GM18951 (cell line): ENCODE measurements around the gene PEX5L.

Experiments
- POLR2A ChIP-seq: IDR thresholded peaks from 4 replicates; pipeline ENCODE4 v1.6.1; 2011; ENCODE audit warnings: mild to moderate bottlenecking; ENCODE audit not compliant: insufficient read length, insufficient read depth; ENCODE audit errors: extremely low read depth
- in situ Hi-C: fragments of 300-500 bp; cut with MboI; formaldehyde crosslinking; loops from one replicate; pipeline ENCODE4 v1.12.0; 2022; ENCODE audit warnings: low sequenced_read_pairs, mixed read lengths, inconsistent platforms; ENCODE audit not compliant: unreplicated experiment

PEX5L gene

DNA sequence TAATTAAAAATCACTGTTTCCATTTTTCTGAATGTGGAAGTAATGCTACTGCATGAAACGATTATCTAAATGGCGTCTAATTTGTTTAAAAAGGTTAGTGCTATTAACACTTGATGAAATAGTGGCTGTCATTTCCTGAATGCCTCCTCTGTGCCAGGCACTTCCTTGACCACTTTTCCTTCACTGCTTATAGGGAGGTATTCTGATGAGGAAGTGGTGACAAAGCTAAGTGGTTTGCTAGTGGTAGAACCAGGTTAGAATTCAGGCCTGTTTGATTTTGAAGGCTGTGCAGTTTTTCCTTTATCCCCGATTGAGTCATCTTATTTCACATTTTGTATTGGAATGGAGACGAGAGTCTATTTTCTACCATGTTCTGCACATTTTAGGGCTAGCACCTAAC lies 264.9 kb downstream of the PEX5L start:
- in situ Hi-C loops: no loop called here
- no peak for TF ChIP-seq POLR2A

DNA sequence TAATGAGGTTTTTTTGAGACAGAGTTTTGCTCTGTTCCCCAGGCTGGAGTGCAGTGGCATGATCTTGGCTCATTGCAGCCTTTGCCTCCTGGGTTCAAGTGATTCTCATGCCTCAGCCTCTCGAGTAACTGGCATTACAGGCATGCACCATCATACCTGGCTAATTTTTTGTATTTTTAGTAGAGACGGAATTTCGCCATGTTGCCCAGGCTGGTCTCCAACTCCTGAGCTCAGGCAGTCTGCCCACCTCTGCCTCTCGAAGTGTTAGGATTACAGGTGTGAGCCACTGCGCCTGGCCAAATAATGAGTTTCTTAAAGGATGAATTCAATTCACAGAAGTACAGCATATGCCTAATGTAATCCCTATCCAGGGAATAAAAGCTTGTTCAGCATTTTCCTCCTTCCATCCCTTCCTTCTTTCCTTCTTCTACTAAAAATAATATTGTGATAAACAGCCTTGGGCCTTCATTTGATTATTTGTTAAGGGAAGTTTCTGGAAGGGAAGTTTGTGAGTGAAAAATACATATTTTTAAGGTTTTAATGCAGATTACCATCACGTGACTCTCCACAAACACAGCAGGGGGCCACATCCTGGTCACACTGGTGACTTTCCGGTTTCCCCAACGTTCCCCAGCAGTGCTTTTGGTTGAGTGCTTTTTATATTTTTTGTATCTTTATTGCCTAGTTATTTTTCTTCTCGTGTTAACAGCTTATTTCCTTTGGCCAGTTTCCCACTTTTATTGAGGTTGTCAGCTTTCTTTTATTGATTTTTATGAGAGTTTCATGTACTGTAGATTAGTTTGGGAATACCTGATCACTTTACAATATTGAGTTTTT lies 267.1 kb downstream of the PEX5L start:
- no peak for TF ChIP-seq POLR2A
- in situ Hi-C loops: no loop called here

DNA sequence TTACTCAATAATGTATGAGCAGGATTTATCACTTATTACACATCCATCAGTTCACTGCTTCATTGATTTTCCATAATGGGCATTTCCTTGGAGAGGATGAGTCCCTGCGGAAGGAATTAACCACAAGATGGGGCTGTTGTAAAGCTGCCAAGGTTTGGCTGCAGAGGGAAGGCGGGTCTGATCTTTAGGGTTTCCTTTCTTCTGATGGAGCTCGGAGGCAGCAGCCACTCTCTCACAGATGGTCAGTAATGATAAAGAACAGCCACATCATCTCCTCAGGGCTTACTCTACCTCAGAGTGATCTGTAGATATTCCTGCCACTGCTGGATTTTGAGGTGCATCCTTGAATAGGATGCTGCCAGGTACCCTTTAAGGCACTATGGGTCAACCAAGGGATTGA lies 268.7 kb downstream of the PEX5L start:
- in situ Hi-C loops: no loop called here
- TF ChIP-seq POLR2A: no peak

DNA sequence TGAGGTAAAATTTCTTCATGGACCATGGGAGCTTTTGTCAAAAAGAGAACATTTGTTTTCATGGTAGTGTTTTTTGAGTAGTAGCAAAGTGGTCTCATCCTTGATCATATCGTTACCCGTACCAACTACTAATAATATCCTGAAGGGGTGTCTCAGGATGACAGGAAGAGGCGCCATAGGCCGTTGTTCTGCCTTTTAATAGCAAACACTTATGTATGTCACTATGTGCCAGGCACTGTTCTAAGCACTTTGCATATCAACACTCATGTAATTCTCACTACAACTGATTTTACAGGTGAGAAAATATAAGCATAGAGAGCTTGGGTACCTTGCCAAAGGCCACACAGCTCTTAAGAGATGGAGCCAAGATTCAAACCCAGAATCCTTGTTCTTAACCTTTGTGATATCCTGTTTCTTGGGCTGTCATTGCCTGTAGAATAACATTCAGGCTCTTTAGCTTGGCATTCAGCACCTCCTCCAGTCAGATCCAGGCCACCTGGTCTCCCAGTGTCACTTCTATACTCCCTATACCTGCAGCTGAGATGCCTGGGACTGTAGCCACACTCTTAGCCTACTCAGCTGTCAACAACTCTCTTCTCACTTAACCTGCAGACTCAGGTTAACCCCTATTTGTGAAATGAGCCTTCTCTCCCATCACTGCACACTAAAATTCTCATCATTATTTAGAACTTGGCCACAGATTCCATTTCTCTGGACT lies 270.2 kb downstream of the PEX5L start:
- TF ChIP-seq POLR2A: no peak
- in situ Hi-C loops: no loop called here

DNA sequence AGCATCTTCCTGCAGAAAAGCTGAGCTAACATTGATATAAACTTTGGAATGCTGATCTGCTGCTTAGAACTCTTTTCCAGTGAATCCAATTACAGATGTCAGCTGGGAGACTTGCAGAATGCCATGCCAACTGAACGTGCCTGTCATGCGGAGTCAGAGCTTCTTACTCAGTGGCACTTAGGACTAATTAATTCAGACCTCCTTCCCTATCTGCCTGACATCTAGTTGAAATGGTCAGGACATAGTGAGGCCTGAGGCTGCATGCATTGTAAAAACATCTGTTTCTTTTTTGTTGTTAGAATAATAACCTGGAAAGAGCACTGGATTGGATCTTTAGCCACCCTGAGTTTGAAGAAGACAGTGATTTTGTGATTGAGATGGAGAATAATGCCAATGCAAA lies 271.3 kb downstream of the PEX5L start:
- no peak for TF ChIP-seq POLR2A
- in situ Hi-C loops: no loop called here

DNA sequence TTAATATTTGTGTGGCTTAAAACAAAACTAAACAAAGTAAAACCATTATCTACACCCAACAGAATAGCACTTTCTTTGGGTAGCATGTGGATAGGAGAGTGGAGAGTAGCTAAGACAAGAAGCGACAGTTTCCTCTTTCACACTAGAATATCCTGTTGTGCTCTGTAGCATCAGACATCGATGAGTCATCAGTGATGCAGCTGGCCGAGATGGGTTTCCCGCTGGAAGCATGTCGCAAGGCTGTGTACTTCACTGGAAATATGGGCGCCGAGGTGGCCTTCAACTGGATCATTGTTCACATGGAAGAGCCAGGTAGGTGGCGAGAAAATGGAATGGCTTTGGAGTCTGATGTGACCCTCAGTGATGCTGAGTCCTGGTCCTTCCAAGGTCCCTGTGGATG lies 275.8 kb downstream of the PEX5L start:
- in situ Hi-C loops: no loop called here
- no peak for TF ChIP-seq POLR2A

DNA sequence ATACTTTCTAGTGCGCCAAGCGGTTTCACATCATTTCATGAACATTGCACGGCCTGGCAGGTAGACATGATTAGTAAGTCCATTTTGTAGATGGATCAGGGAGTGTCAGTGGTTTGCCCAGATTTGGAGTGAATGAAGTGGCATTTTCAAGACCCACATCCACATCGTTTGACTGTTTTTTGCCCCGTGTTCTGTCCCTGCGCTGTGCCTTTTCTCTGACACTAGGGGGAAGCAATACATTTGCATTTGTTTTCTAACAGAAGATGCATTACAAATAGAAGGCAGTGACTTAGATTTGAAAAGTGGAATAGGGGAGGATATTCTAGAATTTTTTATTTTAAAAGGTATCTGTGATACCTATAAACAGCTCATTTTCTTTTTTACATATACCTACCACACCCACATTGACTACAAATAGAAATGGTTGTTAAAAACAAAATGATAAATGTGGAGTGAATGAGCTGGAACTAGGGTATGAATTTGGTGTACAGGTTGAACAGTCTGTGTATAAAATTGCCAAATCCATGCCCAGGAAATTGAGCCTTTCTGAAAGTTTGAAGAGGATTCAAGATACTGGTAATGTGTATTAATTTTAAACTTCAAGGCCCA lies 285.9 kb downstream of the PEX5L start:
- no peak for TF ChIP-seq POLR2A
- in situ Hi-C loops: no loop called here

DNA sequence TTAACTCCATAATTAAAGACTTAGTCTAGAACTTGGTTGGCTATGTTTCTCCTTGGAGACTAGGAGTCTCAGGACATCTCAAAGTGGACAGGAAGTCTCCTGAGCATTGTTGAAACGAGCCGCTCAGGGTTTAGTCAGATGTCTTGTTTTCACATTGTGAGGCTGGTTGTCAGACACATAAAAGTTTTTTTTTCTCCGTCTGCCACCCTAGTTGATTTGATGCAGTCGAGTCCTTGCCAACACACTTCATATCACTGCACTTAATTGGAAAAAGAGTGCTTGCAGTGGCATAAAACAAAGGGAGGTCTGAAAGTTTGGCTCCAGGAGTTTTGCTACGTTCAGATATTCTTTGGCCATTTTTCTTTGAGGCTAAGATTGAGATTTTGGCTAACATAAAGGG lies 291.0 kb downstream of the PEX5L start:
- TF ChIP-seq POLR2A: no peak
- in situ Hi-C loops: no loop called here

DNA sequence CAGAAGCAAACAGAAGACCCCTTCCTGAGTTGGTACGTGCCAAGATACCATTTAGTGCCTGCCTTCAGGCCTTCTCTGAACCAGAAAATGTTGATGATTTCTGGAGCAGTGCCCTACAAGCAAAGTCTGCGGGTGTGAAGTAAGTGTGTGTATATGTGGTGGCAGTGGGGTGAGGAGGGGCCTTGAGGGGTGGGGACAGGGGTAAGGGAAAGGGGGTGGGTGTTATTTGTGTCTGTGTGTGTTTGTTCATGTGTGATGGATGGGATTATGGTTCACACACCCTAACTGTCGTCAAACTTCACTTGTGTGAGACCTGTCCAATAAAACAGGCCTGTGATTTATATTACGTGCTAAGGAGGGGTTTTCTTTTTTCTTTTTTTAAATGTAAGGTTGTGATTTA lies 291.7 kb downstream of the PEX5L start:
- no peak for TF ChIP-seq POLR2A
- in situ Hi-C loops: no loop called here
